ENCODE data around the gene PPM1M.

PPM1M gene

GRCh38 chr3:52293491-52294319, 48.1 kb downstream of the PPM1M start:
- no peak overlapping the region for H3K4me3 ChIP-seq (ENCODE audit: low read depth in 1 of 2, low read length in 2 of 2)
- no peaks in the 10 kb centered on the region for H3K27me3 ChIP-seq (ENCODE audit: control insufficient read depth in 1 of 2, insufficient read depth in 2 of 2, low read length in 2 of 2)
- H3K36me3 ChIP-seq (ENCODE audit: control insufficient read depth in 1 of 2, insufficient read depth in 2 of 2, low read length in 2 of 2): peaks cover 22 to 50% of the 10 kb centered on the region in 2 donors
- no peak overlapping the region for H3K27ac ChIP-seq (ENCODE audit: low read depth, low read length)
- no peak overlapping the region for H3K9ac ChIP-seq (ENCODE audit: low read depth in 1 of 2, low read length in 2 of 2)
- no peaks in the 10 kb centered on the region for H3K9me3 ChIP-seq (ENCODE audit: control insufficient read depth in 1 of 2, low read length in 2 of 2)
- peaks cover 28 to 62% of the 10 kb centered on the region in 2 donors for H3K4me1 ChIP-seq (ENCODE audit: control insufficient read depth in 1 of 2, insufficient read depth in 2 of 2, low read length in 2 of 2)

GRCh38 chr3:52294320-52295150, 49.0 kb downstream of the PPM1M start:
- no peaks in the 10 kb centered on the region for H3K9me3 ChIP-seq (ENCODE audit: control insufficient read depth in 1 of 2, low read length in 2 of 2)
- H3K36me3 ChIP-seq (ENCODE audit: control insufficient read depth in 1 of 2, insufficient read depth in 2 of 2, low read length in 2 of 2): peaks cover 22 to 50% of the 10 kb centered on the region in 2 donors
- H3K27ac ChIP-seq (ENCODE audit: low read depth, low read length): no peak overlapping the region
- no peaks in the 10 kb centered on the region for H3K27me3 ChIP-seq (ENCODE audit: control insufficient read depth in 1 of 2, insufficient read depth in 2 of 2, low read length in 2 of 2)
- no peak overlapping the region for H3K4me3 ChIP-seq (ENCODE audit: low read depth in 1 of 2, low read length in 2 of 2)
- peaks cover 27 to 57% of the 10 kb centered on the region in 2 donors for H3K4me1 ChIP-seq (ENCODE audit: control insufficient read depth in 1 of 2, insufficient read depth in 2 of 2, low read length in 2 of 2)
- no peak overlapping the region for H3K9ac ChIP-seq (ENCODE audit: low read depth in 1 of 2, low read length in 2 of 2)

GRCh38 chr3:52295671-52296208, 50.2 kb downstream of the PPM1M start:
- H3K4me3 ChIP-seq (ENCODE audit: low read depth in 1 of 2, low read length in 2 of 2): no peak overlapping the region
- peaks cover 22 to 50% of the 10 kb centered on the region in 2 donors for H3K36me3 ChIP-seq (ENCODE audit: control insufficient read depth in 1 of 2, insufficient read depth in 2 of 2, low read length in 2 of 2)
- H3K9ac ChIP-seq (ENCODE audit: low read depth in 1 of 2, low read length in 2 of 2): no peak overlapping the region
- H3K27ac ChIP-seq (ENCODE audit: low read depth, low read length): no peak overlapping the region
- no peaks in the 10 kb centered on the region for H3K9me3 ChIP-seq (ENCODE audit: control insufficient read depth in 1 of 2, low read length in 2 of 2)
- no peaks in the 10 kb centered on the region for H3K27me3 ChIP-seq (ENCODE audit: control insufficient read depth in 1 of 2, insufficient read depth in 2 of 2, low read length in 2 of 2)
- H3K4me1 ChIP-seq (ENCODE audit: control insufficient read depth in 1 of 2, insufficient read depth in 2 of 2, low read length in 2 of 2): peaks cover 38 to 64% of the 10 kb centered on the region in 2 donors

GRCh38 chr3:52297242-52298148, 51.9 kb downstream of the PPM1M start:
- Histone ChIP-seq H3K9ac (ENCODE audit: low read depth in 1 of 2, low read length in 2 of 2) (no peak overlapping the region), H3K27me3 (ENCODE audit: control insufficient read depth in 1 of 2, insufficient read depth in 2 of 2, low read length in 2 of 2) (no peaks in the 10 kb centered on the region), H3K27ac (ENCODE audit: low read depth, low read length) (no peak overlapping the region), H3K4me3 (ENCODE audit: low read depth in 1 of 2, low read length in 2 of 2) (no peak overlapping the region), H3K4me1 (ENCODE audit: control insufficient read depth in 1 of 2, insufficient read depth in 2 of 2, low read length in 2 of 2) (peaks cover 31 to 47% of the 10 kb centered on the region in 2 donors), H3K9me3 (ENCODE audit: control insufficient read depth in 1 of 2, low read length in 2 of 2) (no peaks in the 10 kb centered on the region), H3K36me3 (ENCODE audit: control insufficient read depth in 1 of 2, insufficient read depth in 2 of 2, low read length in 2 of 2) (peaks cover 12 to 34% of the 10 kb centered on the region in 2 donors)

- H3K4me3 ChIP-seq (ENCODE audit: low read depth in 1 of 2, low read length in 2 of 2): peak overlapping the region in 1 of 2 donors; percentile 16
- no peaks in the 10 kb centered on the region for H3K27me3 ChIP-seq (ENCODE audit: control insufficient read depth in 1 of 2, insufficient read depth in 2 of 2, low read length in 2 of 2)
- peaks cover 31 to 38% of the 10 kb centered on the region in 2 donors for H3K4me1 ChIP-seq (ENCODE audit: control insufficient read depth in 1 of 2, insufficient read depth in 2 of 2, low read length in 2 of 2)
- H3K27ac ChIP-seq (ENCODE audit: low read depth, low read length): no peak overlapping the region
- no peak overlapping the region for H3K9ac ChIP-seq (ENCODE audit: low read depth in 1 of 2, low read length in 2 of 2)
- H3K9me3 ChIP-seq (ENCODE audit: control insufficient read depth in 1 of 2, low read length in 2 of 2): no peaks in the 10 kb centered on the region
- peaks cover 3 to 24% of the 10 kb centered on the region in 2 donors for H3K36me3 ChIP-seq (ENCODE audit: control insufficient read depth in 1 of 2, insufficient read depth in 2 of 2, low read length in 2 of 2)
These were observed 52.9 kb downstream of the PPM1M start for GRCh38 chr3:52298149-52299098.

- no peak overlapping the region for H3K9ac ChIP-seq (ENCODE audit: low read depth in 1 of 2, low read length in 2 of 2)
- H3K36me3 ChIP-seq (ENCODE audit: control insufficient read depth in 1 of 2, insufficient read depth in 2 of 2, low read length in 2 of 2): peaks cover 3 to 15% of the 10 kb centered on the region in 2 donors
- H3K4me1 ChIP-seq (ENCODE audit: control insufficient read depth in 1 of 2, insufficient read depth in 2 of 2, low read length in 2 of 2): peaks cover 31 to 34% of the 10 kb centered on the region in 2 donors
- no peak overlapping the region for H3K4me3 ChIP-seq (ENCODE audit: low read depth in 1 of 2, low read length in 2 of 2)
- no peak overlapping the region for H3K27ac ChIP-seq (ENCODE audit: low read depth, low read length)
- H3K27me3 ChIP-seq (ENCODE audit: control insufficient read depth in 1 of 2, insufficient read depth in 2 of 2, low read length in 2 of 2): no peaks in the 10 kb centered on the region
- H3K9me3 ChIP-seq (ENCODE audit: control insufficient read depth in 1 of 2, low read length in 2 of 2): no peaks in the 10 kb centered on the region
These were observed 53.8 kb downstream of the PPM1M start for GRCh38 chr3:52299247-52299878.
